ENCODE measurements around the gene SCD5.

SCD5 gene

GRCh38 chr4:82797040-82797404, 1.6 kb downstream of the SCD5 start:
- no peak for DNase-seq (ENCODE audit: low spot score)

GRCh38 chr4:82792912-82793649, 5.5 kb downstream of the SCD5 start:
- DNase-seq (ENCODE audit: low spot score), result peak; percentile 15

- DNase-seq (ENCODE audit: low spot score), result no peak
Measured at GRCh38 chr4:82791179-82791578, 7.4 kb downstream of the SCD5 start.

GRCh38 chr4:82790060-82790660, 8.4 kb downstream of the SCD5 start:
- no peak for DNase-seq (ENCODE audit: low spot score)

GRCh38 chr4:82789025-82789776, 9.4 kb downstream of the SCD5 start:
- no peak for DNase-seq (ENCODE audit: low spot score)

GRCh38 chr4:82787342-82787741, 11.3 kb downstream of the SCD5 start:
- DNase-seq (ENCODE audit: low spot score), result no peak

GRCh38 chr4:82786828-82787227, 11.8 kb downstream of the SCD5 start:
- no peak for DNase-seq (ENCODE audit: low spot score)

- peak; percentile 84 for DNase-seq (ENCODE audit: low spot score)
Measured at GRCh38 chr4:82785611-82786400, 12.8 kb downstream of the SCD5 start.

- peak; percentile 41 for DNase-seq (ENCODE audit: low spot score)
Measured at GRCh38 chr4:82784681-82785610, 13.7 kb downstream of the SCD5 start.

GRCh38 chr4:82782626-82783345, 15.8 kb downstream of the SCD5 start:
- no peak for DNase-seq (ENCODE audit: low spot score)

- peak; percentile 20 for DNase-seq (ENCODE audit: low spot score)
Measured at GRCh38 chr4:82780752-82781231, 17.8 kb downstream of the SCD5 start.

- no peak for DNase-seq (ENCODE audit: low spot score)
Measured at GRCh38 chr4:82780170-82780751, 18.3 kb downstream of the SCD5 start.

GRCh38 chr4:82779032-82779431, 19.6 kb downstream of the SCD5 start:
- no peak for DNase-seq (ENCODE audit: low spot score)

- no peak for DNase-seq (ENCODE audit: low spot score)
Measured at GRCh38 chr4:82777857-82778525, 20.6 kb downstream of the SCD5 start.

- DNase-seq (ENCODE audit: low spot score), result peak; percentile 64
Measured at GRCh38 chr4:82776925-82777542, 21.6 kb downstream of the SCD5 start.

GRCh38 chr4:82775243-82775642, 23.4 kb downstream of the SCD5 start:
- no peak for DNase-seq (ENCODE audit: low spot score)

- peak; percentile 69 for DNase-seq (ENCODE audit: low spot score)
Measured at GRCh38 chr4:82774711-82775171, 23.9 kb downstream of the SCD5 start.

- DNase-seq (ENCODE audit: low spot score), result no peak
Measured at GRCh38 chr4:82773057-82773456, 25.5 kb downstream of the SCD5 start.

- DNase-seq (ENCODE audit: low spot score), result no peak
Measured at GRCh38 chr4:82770607-82771006, 28.0 kb downstream of the SCD5 start.

Data from GM03348 (cell line).